GM12878 (cell line): Measurements from ENCODE around the gene ATG10. TPM values are rescaled to one million over a fixed set of nuclear protein-coding genes. Genes with fewer than 3 reads are reported as not detected.

Experiments used
- ASH2L ChIP-seq: fragments of 300-600, 200-600 bp; sonication (generic); IDR thresholded peaks from 2 replicates; pipeline ENCODE4 v1.6.1; 2017; ENCODE audit warnings: low read depth, mild to moderate bottlenecking, borderline replicate concordance
- BCL11A ChIP-seq: IDR thresholded peaks from 2 replicates; pipeline ENCODE4 v1.6.1; 2011; ENCODE audit warnings: low read depth, low read length
- EGR1 ChIP-seq, 2 experiments: IDR thresholded peaks; 1 replicate in 1 of 2; 2 replicates in 1 of 2; pipeline ENCODE4 v1.6.1; 2011 to 2012; ENCODE audit warnings: low read depth in 2 of 2, low read length in 2 of 2, borderline replicate concordance in 1 of 2, mild to moderate bottlenecking in 1 of 2, moderate library complexity in 1 of 2
- FOXM1 ChIP-seq: IDR thresholded peaks from 2 replicates; pipeline ENCODE4 v1.6.1; 2012; ENCODE audit warnings: low read depth, mild to moderate bottlenecking, inconsistent platforms, low read length, moderate library complexity
- GABPA ChIP-seq: IDR thresholded peaks from 2 replicates; pipeline ENCODE4 v1.6.1; 2014; ENCODE audit warnings: antibody characterized with exemption, low read depth, mild to moderate bottlenecking, inconsistent platforms
- HDGF ChIP-seq: fragments of 450-650 bp; IDR thresholded peaks from 2 replicates; pipeline ENCODE4 v1.6.1; 2016; ENCODE audit warnings: antibody characterized with exemption
- JUND ChIP-seq: IDR thresholded peaks from 2 replicates; pipeline ENCODE4 v1.6.1; 2012; ENCODE audit warnings: low read depth, mild to moderate bottlenecking, low read length, improper control_type of control experiment, moderate library complexity
- MXI1 ChIP-seq: fragments of 150-350 bp; IDR thresholded peaks from 2 replicates; pipeline ENCODE4 v1.6.1; 2011; ENCODE audit warnings: low read depth, mild to moderate bottlenecking, inconsistent platforms, low read length, improper control_type of control experiment
- NRF1 ChIP-seq: conservative IDR thresholded peaks from 2 replicates; pipeline ENCODE4 v1.6.1; 2011; ENCODE audit warnings: mild to moderate bottlenecking, low read depth, low read length, improper control_type of control experiment
- SMAD5 ChIP-seq: IDR thresholded peaks from 2 replicates; pipeline ENCODE4 v1.6.1; 2016; ENCODE audit warnings: antibody characterized with exemption, low read depth
- polyA plus RNA-seq, 11 experiments: library from polyadenylated mRNA; depleted of rRNA in 4 of 11; unstranded in 6 of 11; stranded (reverse) in 5 of 11; fragments of >200 nt; fragmentation: Nextera tagmentation in 4 of 11; fragmentation: Illumina TruSeq in 1 of 11; extraction: Ambion mirVana in 4 of 11; extraction: Trizol in 1 of 11; gene quantifications; 1 replicate in 1 of 11; 2 replicates in 10 of 11; pipeline versions ENCODE4 v1.2.1 to v1.2.3, GENCODE V29; 2011 to 2016; ENCODE audit warnings: inconsistent platforms in 2 of 11, missing spikeins in 2 of 11, low read depth in 1 of 11
- total RNA-seq, 4 experiments: library from RNA; depleted of rRNA in 3 of 4; stranded (reverse); fragments of >200 nt in 3 of 4; fragmentation: Illumina TruSeq in 1 of 4; extraction: Trizol in 1 of 4; gene quantifications; 2 replicates each; pipeline versions ENCODE4 v1.2.1 to v1.2.3, GENCODE V29; 2013 to 2021
- TF ChIP-seq, protein P1 (sequence below): fragments of 450-650 bp; IDR thresholded peaks from 2 replicates; pipeline ENCODE4 v1.6.1; 2016; ENCODE audit warnings: mild to moderate bottlenecking, moderate library complexity, borderline replicate concordance
- TF ChIP-seq, protein P2 (sequence below): fragments of 450-650 bp; IDR thresholded peaks from 2 replicates; pipeline ENCODE4 v1.6.1; 2017; ENCODE audit warnings: antibody characterized with exemption, mild to moderate bottlenecking, moderate library complexity
- TF ChIP-seq, protein P3 (sequence below): fragments of 450-650 bp; IDR thresholded peaks from 2 replicates; pipeline ENCODE4 v1.6.1; 2016; ENCODE audit warnings: mild to moderate bottlenecking
- TF ChIP-seq, protein P4 (sequence below): IDR thresholded peaks from 2 replicates; pipeline ENCODE4 v1.6.1; 2012; ENCODE audit warnings: low read depth, low read length, improper control_type of control experiment
- TF ChIP-seq, protein P5 (sequence below): fragments of 450-650 bp; IDR thresholded peaks from 2 replicates; pipeline ENCODE4 v1.6.1; 2018; ENCODE audit warnings: mild to moderate bottlenecking, low read depth, moderate library complexity; ENCODE audit not compliant: partially characterized antibody

The ATG10 gene
- total and polyA plus RNA-seq, 10 of the 15 experiments (the other 5 are each of a cell fraction or from before 2014, with no cell fraction given) = 3.8 to 14.4 (median 6.5) TPM

DNA sequence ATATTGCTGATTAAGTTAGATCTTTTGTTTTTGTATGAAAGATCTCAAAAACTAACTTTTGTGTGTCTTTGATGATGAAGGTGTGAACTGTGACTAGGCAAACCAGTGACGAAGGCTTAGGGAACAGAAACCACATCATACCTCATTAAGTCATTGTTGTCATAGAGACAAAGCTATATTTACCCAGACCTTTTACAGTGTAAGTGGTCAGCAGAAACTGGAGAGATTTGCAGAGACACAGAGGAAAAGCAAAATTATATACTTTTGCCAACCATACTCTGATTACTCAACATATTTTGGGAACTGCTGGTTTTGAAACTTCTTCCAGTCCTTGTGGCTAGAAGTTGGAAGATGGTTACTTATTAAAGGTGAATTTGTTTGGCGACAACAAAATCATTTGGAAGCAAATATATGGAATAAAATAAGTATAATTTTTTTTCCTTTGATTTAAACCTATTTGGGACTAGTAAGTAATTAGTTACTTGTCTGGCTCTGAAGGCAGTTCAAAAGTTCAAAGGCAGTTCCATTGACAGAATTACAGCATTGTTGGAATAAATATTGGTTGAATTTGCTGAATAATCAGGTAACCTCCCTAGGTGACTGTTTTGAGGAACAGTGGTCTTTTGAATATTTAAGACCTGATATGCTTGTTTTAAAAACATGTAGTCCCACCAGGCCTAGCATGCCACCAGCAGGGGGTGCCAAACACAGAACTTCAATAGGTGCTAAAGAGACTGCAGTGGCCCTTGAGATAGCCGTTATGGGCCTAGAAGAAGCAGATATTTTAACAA, 202.5 kb downstream of the ATG10 start (continued):
- TF ChIP-seq MXI1 (peak; percentile 73), EGR1 (IDR thresholded peaks at IDR 0.05; ENCODE audit: borderline replicate concordance in 1 of 2, low read depth in 2 of 2, low read length in 2 of 2) (no peak), ASH2L (peak; percentile 96; the same call in 1 of the 2 replicates), SMAD5 (no peak), BCL11A (peak; percentile 87), FOXM1 (no peak; the same call in 1 of the 2 replicates), NRF1 (no peak), JUND (0 out of 2 replicates have a peak, but pooled peaks have one; percentile 1), HDGF (no peak), GABPA (no peak)
- TF ChIP-seq, protein P1, sequence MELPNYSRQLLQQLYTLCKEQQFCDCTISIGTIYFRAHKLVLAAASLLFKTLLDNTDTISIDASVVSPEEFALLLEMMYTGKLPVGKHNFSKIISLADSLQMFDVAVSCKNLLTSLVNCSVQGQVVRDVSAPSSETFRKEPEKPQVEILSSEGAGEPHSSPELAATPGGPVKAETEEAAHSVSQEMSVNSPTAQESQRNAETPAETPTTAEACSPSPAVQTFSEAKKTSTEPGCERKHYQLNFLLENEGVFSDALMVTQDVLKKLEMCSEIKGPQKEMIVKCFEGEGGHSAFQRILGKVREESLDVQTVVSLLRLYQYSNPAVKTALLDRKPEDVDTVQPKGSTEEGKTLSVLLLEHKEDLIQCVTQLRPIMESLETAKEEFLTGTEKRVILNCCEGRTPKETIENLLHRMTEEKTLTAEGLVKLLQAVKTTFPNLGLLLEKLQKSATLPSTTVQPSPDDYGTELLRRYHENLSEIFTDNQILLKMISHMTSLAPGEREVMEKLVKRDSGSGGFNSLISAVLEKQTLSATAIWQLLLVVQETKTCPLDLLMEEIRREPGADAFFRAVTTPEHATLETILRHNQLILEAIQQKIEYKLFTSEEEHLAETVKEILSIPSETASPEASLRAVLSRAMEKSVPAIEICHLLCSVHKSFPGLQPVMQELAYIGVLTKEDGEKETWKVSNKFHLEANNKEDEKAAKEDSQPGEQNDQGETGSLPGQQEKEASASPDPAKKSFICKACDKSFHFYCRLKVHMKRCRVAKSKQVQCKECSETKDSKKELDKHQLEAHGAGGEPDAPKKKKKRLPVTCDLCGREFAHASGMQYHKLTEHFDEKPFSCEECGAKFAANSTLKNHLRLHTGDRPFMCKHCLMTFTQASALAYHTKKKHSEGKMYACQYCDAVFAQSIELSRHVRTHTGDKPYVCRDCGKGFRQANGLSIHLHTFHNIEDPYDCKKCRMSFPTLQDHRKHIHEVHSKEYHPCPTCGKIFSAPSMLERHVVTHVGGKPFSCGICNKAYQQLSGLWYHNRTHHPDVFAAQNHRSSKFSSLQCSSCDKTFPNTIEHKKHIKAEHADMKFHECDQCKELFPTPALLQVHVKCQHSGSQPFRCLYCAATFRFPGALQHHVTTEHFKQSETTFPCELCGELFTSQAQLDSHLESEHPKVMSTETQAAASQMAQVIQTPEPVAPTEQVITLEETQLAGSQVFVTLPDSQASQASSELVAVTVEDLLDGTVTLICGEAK = peak; percentile 32; the same call in 1 of the 2 replicates
- TF ChIP-seq, protein P2, sequence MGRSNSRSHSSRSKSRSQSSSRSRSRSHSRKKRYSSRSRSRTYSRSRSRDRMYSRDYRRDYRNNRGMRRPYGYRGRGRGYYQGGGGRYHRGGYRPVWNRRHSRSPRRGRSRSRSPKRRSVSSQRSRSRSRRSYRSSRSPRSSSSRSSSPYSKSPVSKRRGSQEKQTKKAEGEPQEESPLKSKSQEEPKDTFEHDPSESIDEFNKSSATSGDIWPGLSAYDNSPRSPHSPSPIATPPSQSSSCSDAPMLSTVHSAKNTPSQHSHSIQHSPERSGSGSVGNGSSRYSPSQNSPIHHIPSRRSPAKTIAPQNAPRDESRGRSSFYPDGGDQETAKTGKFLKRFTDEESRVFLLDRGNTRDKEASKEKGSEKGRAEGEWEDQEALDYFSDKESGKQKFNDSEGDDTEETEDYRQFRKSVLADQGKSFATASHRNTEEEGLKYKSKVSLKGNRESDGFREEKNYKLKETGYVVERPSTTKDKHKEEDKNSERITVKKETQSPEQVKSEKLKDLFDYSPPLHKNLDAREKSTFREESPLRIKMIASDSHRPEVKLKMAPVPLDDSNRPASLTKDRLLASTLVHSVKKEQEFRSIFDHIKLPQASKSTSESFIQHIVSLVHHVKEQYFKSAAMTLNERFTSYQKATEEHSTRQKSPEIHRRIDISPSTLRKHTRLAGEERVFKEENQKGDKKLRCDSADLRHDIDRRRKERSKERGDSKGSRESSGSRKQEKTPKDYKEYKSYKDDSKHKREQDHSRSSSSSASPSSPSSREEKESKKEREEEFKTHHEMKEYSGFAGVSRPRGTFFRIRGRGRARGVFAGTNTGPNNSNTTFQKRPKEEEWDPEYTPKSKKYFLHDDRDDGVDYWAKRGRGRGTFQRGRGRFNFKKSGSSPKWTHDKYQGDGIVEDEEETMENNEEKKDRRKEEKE = no peak
- TF ChIP-seq, protein P3, sequence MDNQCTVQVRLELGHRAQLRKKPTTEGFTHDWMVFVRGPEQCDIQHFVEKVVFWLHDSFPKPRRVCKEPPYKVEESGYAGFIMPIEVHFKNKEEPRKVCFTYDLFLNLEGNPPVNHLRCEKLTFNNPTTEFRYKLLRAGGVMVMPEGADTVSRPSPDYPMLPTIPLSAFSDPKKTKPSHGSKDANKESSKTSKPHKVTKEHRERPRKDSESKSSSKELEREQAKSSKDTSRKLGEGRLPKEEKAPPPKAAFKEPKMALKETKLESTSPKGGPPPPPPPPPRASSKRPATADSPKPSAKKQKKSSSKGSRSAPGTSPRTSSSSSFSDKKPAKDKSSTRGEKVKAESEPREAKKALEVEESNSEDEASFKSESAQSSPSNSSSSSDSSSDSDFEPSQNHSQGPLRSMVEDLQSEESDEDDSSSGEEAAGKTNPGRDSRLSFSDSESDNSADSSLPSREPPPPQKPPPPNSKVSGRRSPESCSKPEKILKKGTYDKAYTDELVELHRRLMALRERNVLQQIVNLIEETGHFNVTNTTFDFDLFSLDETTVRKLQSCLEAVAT = peak; percentile 64
- TF ChIP-seq, protein P4, sequence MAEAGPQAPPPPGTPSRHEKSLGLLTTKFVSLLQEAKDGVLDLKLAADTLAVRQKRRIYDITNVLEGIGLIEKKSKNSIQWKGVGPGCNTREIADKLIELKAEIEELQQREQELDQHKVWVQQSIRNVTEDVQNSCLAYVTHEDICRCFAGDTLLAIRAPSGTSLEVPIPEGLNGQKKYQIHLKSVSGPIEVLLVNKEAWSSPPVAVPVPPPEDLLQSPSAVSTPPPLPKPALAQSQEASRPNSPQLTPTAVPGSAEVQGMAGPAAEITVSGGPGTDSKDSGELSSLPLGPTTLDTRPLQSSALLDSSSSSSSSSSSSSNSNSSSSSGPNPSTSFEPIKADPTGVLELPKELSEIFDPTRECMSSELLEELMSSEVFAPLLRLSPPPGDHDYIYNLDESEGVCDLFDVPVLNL = 0 out of 2 replicates have a peak, but pooled peaks have one; percentile 18
- TF ChIP-seq, protein P5, sequence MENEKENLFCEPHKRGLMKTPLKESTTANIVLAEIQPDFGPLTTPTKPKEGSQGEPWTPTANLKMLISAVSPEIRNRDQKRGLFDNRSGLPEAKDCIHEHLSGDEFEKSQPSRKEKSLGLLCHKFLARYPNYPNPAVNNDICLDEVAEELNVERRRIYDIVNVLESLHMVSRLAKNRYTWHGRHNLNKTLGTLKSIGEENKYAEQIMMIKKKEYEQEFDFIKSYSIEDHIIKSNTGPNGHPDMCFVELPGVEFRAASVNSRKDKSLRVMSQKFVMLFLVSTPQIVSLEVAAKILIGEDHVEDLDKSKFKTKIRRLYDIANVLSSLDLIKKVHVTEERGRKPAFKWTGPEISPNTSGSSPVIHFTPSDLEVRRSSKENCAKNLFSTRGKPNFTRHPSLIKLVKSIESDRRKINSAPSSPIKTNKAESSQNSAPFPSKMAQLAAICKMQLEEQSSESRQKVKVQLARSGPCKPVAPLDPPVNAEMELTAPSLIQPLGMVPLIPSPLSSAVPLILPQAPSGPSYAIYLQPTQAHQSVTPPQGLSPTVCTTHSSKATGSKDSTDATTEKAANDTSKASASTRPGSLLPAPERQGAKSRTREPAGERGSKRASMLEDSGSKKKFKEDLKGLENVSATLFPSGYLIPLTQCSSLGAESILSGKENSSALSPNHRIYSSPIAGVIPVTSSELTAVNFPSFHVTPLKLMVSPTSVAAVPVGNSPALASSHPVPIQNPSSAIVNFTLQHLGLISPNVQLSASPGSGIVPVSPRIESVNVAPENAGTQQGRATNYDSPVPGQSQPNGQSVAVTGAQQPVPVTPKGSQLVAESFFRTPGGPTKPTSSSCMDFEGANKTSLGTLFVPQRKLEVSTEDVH = peak; percentile 43
